ENCODE measurements around the gene CTAGE1.

Gene CTAGE1

GRCh38 chr18:22434973-22435608 lies 17.4 kb upstream of the CTAGE1 start:
- TF ChIP-seq CTCF (IDR thresholded peaks at IDR 0.05; ENCODE audit: control insufficient read depth, extremely low read depth, insufficient read depth), result no peak
- no peak for DNase-seq (ENCODE audit: low read depth)
- H3K4me3 ChIP-seq (ENCODE audit: low read depth, low read length), result no peak overlapping the region

- no peak overlapping the region for H3K4me3 ChIP-seq (ENCODE audit: low read depth, low read length)
- no peak for DNase-seq (ENCODE audit: low read depth)
- TF ChIP-seq CTCF (IDR thresholded peaks at IDR 0.05; ENCODE audit: control insufficient read depth, extremely low read depth, insufficient read depth), result no peak
These were observed 16.2 kb upstream of the CTAGE1 start for GRCh38 chr18:22433956-22434355.

- H3K4me3 ChIP-seq (ENCODE audit: low read depth, low read length), result no peak overlapping the region
- DNase-seq (ENCODE audit: low read depth), result peak; percentile 33
- no peak for TF ChIP-seq CTCF (IDR thresholded peaks at IDR 0.05; ENCODE audit: control insufficient read depth, extremely low read depth, insufficient read depth)
These were observed 15.0 kb upstream of the CTAGE1 start for GRCh38 chr18:22432657-22433137.

GRCh38 chr18:22429564-22429963 lies 11.8 kb upstream of the CTAGE1 start:
- no peak overlapping the region for H3K4me3 ChIP-seq (ENCODE audit: low read depth, low read length)
- no peak for TF ChIP-seq CTCF (IDR thresholded peaks at IDR 0.05; ENCODE audit: control insufficient read depth, extremely low read depth, insufficient read depth)
- no peak for DNase-seq (ENCODE audit: low read depth)

- TF ChIP-seq CTCF (IDR thresholded peaks at IDR 0.05; ENCODE audit: control insufficient read depth, extremely low read depth, insufficient read depth), result no peak
- H3K4me3 ChIP-seq (ENCODE audit: low read depth, low read length), result no peak overlapping the region
- no peak for DNase-seq (ENCODE audit: low read depth)
These were observed 11.0 kb upstream of the CTAGE1 start for GRCh38 chr18:22428672-22429071.

GRCh38 chr18:22427822-22428549 lies 10.3 kb upstream of the CTAGE1 start:
- H3K4me3 ChIP-seq (ENCODE audit: low read depth, low read length), result no peak overlapping the region
- no peak for TF ChIP-seq CTCF (IDR thresholded peaks at IDR 0.05; ENCODE audit: control insufficient read depth, extremely low read depth, insufficient read depth)
- DNase-seq (ENCODE audit: low read depth), result no peak

Measured in LNCaP clone FGC (cell line).